GM18526 (cell line): ENCODE measurements around the gene PIEZO2.

Experiments
- POLR2A ChIP-seq: IDR thresholded peaks from 3 replicates; pipeline ENCODE4 v1.6.1; 2011; ENCODE audit not compliant: insufficient read length; ENCODE audit errors: extremely low read depth

Gene PIEZO2

GRCh38 chr18:10900435-10900834 lies 248.9 kb downstream of the PIEZO2 start:
- TF ChIP-seq POLR2A: no peak

GRCh38 chr18:10899481-10899880 lies 249.9 kb downstream of the PIEZO2 start:
- TF ChIP-seq POLR2A: no peak

DNA sequence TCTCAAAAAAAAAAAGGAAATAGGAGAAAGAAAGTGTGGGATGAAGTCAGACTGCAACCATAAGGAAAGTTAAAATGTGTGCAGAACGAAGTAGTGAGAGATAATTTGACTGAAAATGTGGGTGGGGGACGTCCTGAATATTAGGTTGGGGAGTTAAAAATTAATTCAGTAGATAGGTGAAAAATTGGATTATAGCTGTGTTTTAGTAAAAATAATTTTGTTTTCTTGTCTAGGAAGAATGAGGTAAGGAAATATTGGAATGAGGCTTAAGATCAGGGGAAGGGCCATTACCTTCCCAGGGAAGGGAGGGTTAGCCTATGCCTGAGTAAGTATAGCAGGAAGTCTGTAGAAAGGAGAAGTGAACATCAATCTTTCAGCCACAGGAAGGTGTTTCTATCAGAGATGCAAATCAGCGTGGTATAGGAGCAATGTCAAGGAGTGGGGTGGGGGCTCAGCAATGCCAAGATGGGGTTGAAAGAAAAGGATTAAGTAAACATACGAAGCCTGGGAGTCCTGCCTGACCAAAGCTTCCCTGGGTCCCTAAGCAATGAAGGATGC lies 250.9 kb downstream of the PIEZO2 start:
- TF ChIP-seq POLR2A: no peak

GRCh38 chr18:10896851-10897250 lies 252.5 kb downstream of the PIEZO2 start:
- no peak for TF ChIP-seq POLR2A

DNA sequence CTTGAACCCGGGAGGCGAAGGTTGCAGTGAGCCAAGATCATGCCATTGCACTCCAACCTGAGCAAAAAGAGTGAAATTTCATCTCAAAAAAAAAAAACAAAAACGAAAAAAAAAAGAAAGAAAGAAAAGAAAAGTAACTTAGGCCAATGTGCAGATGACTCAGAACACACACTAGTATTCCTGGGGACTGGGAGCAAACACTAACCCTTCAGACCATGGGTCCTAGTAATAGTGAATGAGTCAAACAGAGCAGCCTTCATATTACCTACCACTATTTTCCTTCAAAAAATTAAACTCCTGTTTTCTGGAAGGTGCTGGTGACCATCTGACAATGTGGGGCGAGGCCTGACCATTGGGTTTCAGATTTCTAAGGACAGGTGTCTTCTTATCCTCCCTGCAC lies 253.4 kb downstream of the PIEZO2 start:
- TF ChIP-seq POLR2A: no peak

DNA sequence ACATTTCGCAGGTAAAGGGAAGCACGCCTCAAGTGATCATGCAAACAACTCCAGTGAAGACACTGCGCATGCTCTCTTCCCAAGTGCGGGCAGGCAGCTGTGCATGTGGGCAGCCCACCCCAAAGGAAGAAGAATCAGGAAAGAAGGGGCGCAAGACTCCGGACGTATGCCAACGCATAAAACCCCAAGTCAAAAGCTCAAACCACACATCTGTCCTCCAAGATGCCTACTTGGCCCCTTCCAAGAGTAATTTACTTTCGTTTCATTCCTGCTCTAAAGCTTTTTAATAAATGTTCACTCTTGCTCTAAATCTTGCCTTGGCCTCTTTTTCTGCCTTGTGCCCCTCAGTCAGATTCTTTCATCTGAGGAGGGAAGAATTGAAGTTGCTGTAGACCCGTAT lies 254.9 kb downstream of the PIEZO2 start:
- no peak for TF ChIP-seq POLR2A

DNA sequence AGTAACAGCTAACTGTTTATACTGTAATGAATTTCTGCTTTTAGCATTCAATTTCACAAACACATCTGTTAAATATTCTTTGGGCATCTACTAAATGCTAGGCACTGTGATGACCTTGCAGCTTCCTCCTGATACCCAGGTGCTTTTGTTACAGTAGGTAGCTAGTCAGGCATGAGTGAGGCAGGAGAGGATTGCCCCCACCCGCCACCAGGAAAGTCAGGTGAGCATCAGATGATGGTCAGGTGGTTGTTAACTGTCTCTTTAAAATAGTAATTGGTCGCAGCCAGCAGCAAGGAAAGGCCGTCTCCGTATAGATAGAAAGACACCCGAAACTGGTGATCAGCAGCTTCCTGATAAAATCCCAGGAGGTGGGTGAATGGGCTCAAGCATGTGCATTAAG lies 255.6 kb downstream of the PIEZO2 start:
- TF ChIP-seq POLR2A: no peak

GRCh38 chr18:10893196-10893595 lies 256.2 kb downstream of the PIEZO2 start:
- no peak for TF ChIP-seq POLR2A

GRCh38 chr18:10892786-10893185 lies 256.6 kb downstream of the PIEZO2 start:
- TF ChIP-seq POLR2A: no peak

GRCh38 chr18:10890022-10890421 lies 259.3 kb downstream of the PIEZO2 start:
- no peak for TF ChIP-seq POLR2A

GRCh38 chr18:10878703-10879102 lies 270.7 kb downstream of the PIEZO2 start:
- no peak for TF ChIP-seq POLR2A

DNA sequence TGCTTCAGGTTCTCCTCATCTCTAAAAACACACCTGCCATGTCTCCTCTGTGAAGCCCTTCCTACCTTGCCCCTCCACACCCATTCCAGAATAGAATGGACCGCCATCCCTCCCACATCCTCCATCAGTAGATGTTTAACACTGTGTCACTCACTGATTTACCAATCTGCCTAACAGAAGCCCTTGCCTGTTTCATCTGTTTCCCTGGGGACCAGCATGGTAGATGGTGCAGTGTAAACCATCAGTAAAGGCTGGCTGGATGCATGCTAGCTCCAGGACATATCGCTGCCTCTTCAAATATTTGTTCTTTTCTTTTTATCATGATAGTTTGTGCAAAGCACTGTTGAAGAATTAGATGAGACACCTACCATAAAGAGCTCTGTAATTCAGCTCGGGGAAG lies 271.4 kb downstream of the PIEZO2 start:
- TF ChIP-seq POLR2A: no peak

GRCh38 chr18:10875811-10876210 lies 273.6 kb downstream of the PIEZO2 start:
- TF ChIP-seq POLR2A: no peak

DNA sequence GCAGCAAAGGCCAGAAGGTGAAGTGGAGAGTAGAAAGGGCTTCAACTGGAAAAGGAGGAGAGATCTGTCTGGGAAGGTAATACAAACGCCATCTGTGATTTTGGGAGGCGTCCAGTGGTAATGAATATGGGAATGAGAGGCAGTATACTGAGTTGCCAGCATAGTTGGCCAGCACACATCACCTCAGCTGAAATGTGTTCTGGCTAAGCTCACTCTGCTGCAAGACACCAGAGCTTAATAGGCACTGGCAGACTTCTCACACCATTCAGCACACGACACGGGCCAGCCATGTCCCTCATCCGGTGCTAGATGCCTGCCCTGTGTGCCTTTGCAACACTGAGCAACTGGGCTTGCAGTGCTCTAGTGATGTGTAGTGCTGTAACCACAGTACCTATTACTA lies 277.1 kb downstream of the PIEZO2 start:
- no peak for TF ChIP-seq POLR2A

DNA sequence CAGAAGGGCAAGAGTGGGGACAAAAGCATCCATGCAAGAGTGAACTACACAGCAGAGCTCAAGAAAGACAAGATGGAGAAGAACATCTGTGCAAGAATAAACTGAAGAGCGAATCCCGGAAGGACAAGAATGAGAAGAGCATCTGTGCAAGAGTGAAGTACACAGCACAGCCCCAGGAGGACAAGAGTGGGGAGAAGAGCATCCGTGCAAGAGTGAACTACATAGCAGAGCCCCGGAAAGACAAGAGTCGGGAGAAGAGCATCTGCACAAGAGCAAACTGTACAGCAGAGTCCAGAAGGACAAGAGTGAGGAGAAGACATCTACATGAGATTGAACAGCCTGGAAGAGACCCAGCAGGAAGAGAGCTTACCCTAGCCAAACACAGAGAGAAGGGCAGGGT lies 284.6 kb downstream of the PIEZO2 start:
- no peak for TF ChIP-seq POLR2A

DNA sequence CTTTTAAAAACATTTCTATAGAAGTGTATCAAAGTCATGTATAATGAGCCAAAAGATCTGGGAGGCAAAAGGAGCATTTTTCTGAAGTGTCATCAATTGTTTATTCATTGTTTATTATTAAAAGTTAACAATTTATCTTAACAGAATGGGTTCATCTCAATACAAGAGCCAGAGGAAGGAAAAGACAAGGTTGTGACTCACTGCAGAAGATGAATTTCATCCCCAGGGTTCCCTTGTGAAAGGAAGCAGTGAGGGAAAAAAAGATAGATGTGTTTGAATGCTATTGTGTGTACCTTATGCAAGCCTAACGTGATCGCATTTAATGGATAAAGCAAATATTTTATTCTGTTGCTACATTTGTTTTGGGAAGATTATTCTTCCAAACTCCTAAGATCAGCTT lies 286.3 kb downstream of the PIEZO2 start:
- no peak for TF ChIP-seq POLR2A

- no peak for TF ChIP-seq POLR2A
These were observed 288.4 kb downstream of the PIEZO2 start for GRCh38 chr18:10860928-10861327.

GRCh38 chr18:10860382-10860781 lies 289.0 kb downstream of the PIEZO2 start:
- TF ChIP-seq POLR2A: no peak
